Naive B cell (primary cell): ENCODE measurements around the gene IPO9. TPM values are rescaled to one million over a fixed set of nuclear protein-coding genes. Genes with fewer than 3 reads are reported as not detected.
A peak's percentile ranks its signal among the peaks of the same experiment; 100 is the strongest.

Experiments used
- ATAC-seq, 2 donors: fragments of 150-1000 bp; cut with Tn5 transposase; 2 replicates each; pipeline ENCODE4 v1.10.0; 2021; ENCODE audit warnings: low read depth in 2 of 2, mild to moderate bottlenecking in 2 of 2, moderate library complexity in 2 of 2
- DNase-seq: peaks from one replicate; pipeline ENCODE4 v3.0.0; 2022
- H3K27ac Mint-ChIP-seq, 6 donors: one replicate each; pipeline ENCODE4 v1.8.0; 2020 to 2022; ENCODE audit warnings: mild to moderate bottlenecking in 6 of 6, mixed read lengths in 6 of 6, moderate library complexity in 5 of 6, inconsistent platforms in 2 of 6
- H3K27me3 Mint-ChIP-seq, 3 donors: one replicate each; pipeline ENCODE4 v1.8.0; 2021 to 2022; ENCODE audit warnings: mixed read lengths in 3 of 3, mild to moderate bottlenecking in 1 of 3
- H3K36me3 Mint-ChIP-seq, 2 donors: one replicate each; pipeline ENCODE4 v1.8.0; 2020 to 2022; ENCODE audit warnings: mixed read lengths in 2 of 2, inconsistent platforms in 1 of 2, mild to moderate bottlenecking in 1 of 2
- H3K4me1 Mint-ChIP-seq, 3 donors: one replicate each; pipeline ENCODE4 v1.8.0; 2020 to 2022; ENCODE audit warnings: mixed read lengths in 3 of 3, inconsistent platforms in 1 of 3, mild to moderate bottlenecking in 1 of 3, moderate library complexity in 1 of 3
- H3K4me3 Mint-ChIP-seq, 8 donors: one replicate each; pipeline ENCODE4 v1.8.0; 2020 to 2022; ENCODE audit warnings: mild to moderate bottlenecking in 8 of 8, mixed read lengths in 8 of 8, moderate library complexity in 8 of 8, inconsistent platforms in 2 of 8
- H3K9me3 Mint-ChIP-seq, 7 donors: one replicate each; pipeline ENCODE4 v1.8.0; 2020 to 2022; ENCODE audit warnings: mixed read lengths in 7 of 7, mild to moderate bottlenecking in 5 of 7, inconsistent platforms in 2 of 7, moderate library complexity in 1 of 7
- polyA plus RNA-seq, 6 donors: library from polyadenylated mRNA; unstranded; fragments of 300-500 nt; fragmentation: Illumina TruSeq; gene quantifications; one replicate each; pipeline ENCODE4 v1.2.3, GENCODE V29; 2021; ENCODE audit warnings: low read depth in 6 of 6

Gene IPO9
- polyA plus RNA-seq, 6 donors from 2014 or later, result 13.6 to 30.0 (median 18.0) TPM

GRCh38 chr1:201791779-201792173 is 37.2 kb upstream of the IPO9 start:
- peaks cover 0 to 7% (median 0%) of the 10 kb centered on the region in 3 donors for H3K4me1 Mint-ChIP-seq
- peaks cover 0 to 7% of the 10 kb centered on the region in 2 donors for H3K36me3 Mint-ChIP-seq
- no peak overlapping the region for H3K4me3 Mint-ChIP-seq
- peak overlapping the region in 1 of 6 donors; percentile 12 for H3K27ac Mint-ChIP-seq
- DNase-seq (peak; percentile 2), ATAC-seq (no peak)
- no peaks in the 10 kb centered on the region for H3K27me3 Mint-ChIP-seq
- H3K9me3 Mint-ChIP-seq, result no peaks in the 10 kb centered on the region

DNA sequence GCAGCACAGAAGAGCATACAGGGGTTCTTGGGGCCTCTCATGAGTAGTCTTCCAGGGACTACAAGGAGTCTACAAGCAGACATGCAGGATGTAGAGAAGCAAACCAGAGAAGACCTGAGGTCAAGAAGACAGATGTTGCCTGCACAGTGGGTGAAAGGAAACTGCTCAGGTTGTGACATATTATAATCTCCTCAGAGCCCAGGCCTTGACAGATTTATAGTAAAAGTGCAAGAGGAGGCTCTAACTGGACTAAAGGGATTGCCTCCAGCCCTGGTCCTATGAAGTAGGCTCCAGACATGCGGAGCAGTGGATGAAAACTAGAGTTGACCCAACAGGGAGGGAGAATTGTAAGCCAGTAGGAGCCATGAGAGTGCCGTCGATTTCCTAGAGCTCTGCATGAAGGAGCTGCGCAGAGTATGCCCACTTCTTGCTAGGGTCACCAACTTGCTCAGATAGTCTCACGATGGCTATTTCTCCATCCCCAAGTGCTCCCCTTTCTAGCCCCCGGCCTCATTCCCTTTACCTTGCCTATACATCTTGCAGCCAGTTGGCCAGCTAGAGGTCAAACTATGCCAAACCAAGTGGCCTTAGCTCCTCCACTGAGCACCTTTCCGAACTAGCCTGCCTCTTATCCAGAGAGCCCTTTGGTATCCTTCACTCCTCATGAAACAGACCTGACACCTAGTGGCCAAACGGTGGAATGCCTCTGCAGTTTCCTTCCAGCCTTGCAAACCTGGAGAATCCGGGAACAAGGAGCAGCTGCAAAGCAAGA is 36.2 kb upstream of the IPO9 start:
- Mint-ChIP-seq H3K36me3 (peaks cover 0 to 7% of the 10 kb centered on the region in 2 donors), H3K9me3 (no peaks in the 10 kb centered on the region), H3K27ac (no peak overlapping the region), H3K27me3 (no peaks in the 10 kb centered on the region), H3K4me1 (peaks cover 0 to 7% (median 0%) of the 10 kb centered on the region in 3 donors), H3K4me3 (no peak overlapping the region)
- ATAC-seq, result peak; percentile 41 to 65
- DNase-seq, result peak; percentile 42

- H3K36me3 Mint-ChIP-seq, result peaks cover 0 to 5% of the 10 kb centered on the region in 2 donors
- no peaks in the 10 kb centered on the region for H3K27me3 Mint-ChIP-seq
- DNase-seq, result no peak
- H3K9me3 Mint-ChIP-seq, result no peaks in the 10 kb centered on the region
- no peak overlapping the region for H3K27ac Mint-ChIP-seq
- H3K4me1 Mint-ChIP-seq, result peaks cover 0 to 7% (median 0%) of the 10 kb centered on the region in 3 donors
- ATAC-seq, result no peak
- H3K4me3 Mint-ChIP-seq, result no peak overlapping the region
These were observed 35.5 kb upstream of the IPO9 start for GRCh38 chr1:201793306-201793925.

- DNase-seq, result no peak
- Mint-ChIP-seq H3K27ac (no peak overlapping the region), H3K27me3 (no peaks in the 10 kb centered on the region), H3K36me3 (no peaks in the 10 kb centered on the region), H3K4me1 (peaks cover 0 to 7% (median 0%) of the 10 kb centered on the region in 3 donors), H3K9me3 (no peaks in the 10 kb centered on the region), H3K4me3 (no peak overlapping the region)
- ATAC-seq, result no peak
These were observed 33.9 kb upstream of the IPO9 start for GRCh38 chr1:201795066-201795465.

DNA sequence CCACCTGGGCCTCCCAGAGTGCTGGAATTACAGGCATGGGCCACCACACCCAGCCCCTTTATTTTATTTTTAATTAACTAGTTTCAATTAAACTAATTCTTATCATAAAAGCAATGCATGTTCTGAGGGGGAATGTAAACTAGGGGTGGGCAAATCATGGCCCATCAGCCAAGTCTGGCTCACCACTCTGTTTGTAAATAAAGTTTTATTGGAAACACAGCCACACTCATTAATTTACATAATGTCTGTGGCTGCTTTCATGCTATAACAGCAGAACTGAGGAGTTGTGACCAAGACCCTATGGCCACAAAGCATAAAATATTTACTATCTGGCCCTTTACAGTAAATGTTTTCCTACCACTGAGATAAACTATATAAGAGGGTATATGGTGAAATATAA is 28.7 kb upstream of the IPO9 start:
- ATAC-seq, result no peak
- Mint-ChIP-seq H3K36me3 (no peaks in the 10 kb centered on the region), H3K27ac (no peak overlapping the region), H3K9me3 (no peaks in the 10 kb centered on the region), H3K27me3 (no peaks in the 10 kb centered on the region), H3K4me1 (no peaks in the 10 kb centered on the region), H3K4me3 (no peak overlapping the region)
- DNase-seq, result no peak

DNA sequence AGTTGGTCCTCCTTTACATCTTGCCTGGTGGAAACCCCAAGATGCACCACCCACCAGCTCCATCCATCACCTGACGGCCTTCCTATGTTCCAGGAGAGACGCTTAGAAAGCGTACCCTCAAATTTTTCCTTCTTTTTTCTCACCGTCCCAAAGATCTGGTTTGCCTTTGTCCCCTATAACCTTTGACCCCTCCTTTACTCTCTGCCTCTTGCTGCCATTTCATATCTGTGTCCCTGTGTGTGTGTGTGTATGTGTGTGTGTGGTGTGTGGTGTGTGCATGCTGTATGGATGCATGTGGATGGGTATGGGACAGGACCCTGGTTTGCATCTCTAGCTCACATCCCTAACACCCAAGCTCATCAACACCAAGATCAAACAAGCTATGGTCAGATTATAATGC is 22.2 kb upstream of the IPO9 start:
- ATAC-seq, result no peak
- Mint-ChIP-seq H3K4me1 (no peaks in the 10 kb centered on the region), H3K27me3 (no peaks in the 10 kb centered on the region), H3K4me3 (no peak overlapping the region), H3K36me3 (peaks cover 8 to 22% of the 10 kb centered on the region in 2 donors), H3K9me3 (no peaks in the 10 kb centered on the region), H3K27ac (no peak overlapping the region)
- no peak for DNase-seq

DNA sequence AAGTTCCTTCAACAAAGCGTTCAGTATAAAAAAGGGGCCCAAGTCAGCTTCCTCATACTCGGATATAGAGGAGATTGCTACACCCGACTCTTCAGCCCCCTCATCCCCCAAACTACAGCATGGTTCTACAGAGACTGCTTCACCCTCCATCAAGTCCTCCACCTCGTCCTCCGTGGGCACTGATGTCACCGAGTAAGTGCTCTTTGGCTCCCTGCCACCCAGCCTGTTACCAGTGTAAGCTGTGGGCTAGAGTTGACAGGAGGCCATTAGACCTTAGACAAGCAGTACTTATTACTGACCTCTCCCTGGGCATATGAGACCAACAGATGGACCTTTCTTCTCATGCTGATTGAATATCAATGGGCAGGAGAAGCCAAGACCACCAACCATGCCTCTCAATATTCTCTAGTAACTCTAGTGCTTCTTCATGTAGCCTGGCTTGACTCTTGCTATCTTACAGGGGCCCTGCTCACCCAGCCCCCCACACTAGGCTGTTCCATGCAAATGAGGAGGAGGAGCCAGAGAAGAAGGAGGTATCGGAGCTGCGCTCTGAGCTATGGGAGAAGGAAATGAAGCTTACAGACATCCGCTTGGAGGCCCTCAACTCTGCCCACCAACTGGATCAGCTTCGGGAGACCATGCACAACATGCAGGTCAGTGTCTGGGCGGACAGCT is 20.9 kb upstream of the IPO9 start:
- no peaks in the 10 kb centered on the region for H3K9me3 Mint-ChIP-seq
- H3K36me3 Mint-ChIP-seq, result peaks cover 8 to 22% of the 10 kb centered on the region in 2 donors
- H3K4me1 Mint-ChIP-seq, result no peaks in the 10 kb centered on the region
- DNase-seq, result no peak
- no peaks in the 10 kb centered on the region for H3K27me3 Mint-ChIP-seq
- no peak for ATAC-seq
- H3K27ac Mint-ChIP-seq, result peak overlapping the region in 1 of 6 donors; percentile 7
- H3K4me3 Mint-ChIP-seq, result no peak overlapping the region

- no peaks in the 10 kb centered on the region for H3K27me3 Mint-ChIP-seq
- H3K4me3 Mint-ChIP-seq, result no peak overlapping the region
- ATAC-seq (no peak), DNase-seq (no peak)
- H3K36me3 Mint-ChIP-seq, result peaks cover 8 to 22% of the 10 kb centered on the region in 2 donors
- no peak overlapping the region for H3K27ac Mint-ChIP-seq
- no peaks in the 10 kb centered on the region for H3K9me3 Mint-ChIP-seq
- no peaks in the 10 kb centered on the region for H3K4me1 Mint-ChIP-seq
These were observed 20.3 kb upstream of the IPO9 start for GRCh38 chr1:201808633-201808990.

- H3K27ac Mint-ChIP-seq, result no peak overlapping the region
These were observed 19.1 kb upstream of the IPO9 start for GRCh38 chr1:201809876-201810275.

DNA sequence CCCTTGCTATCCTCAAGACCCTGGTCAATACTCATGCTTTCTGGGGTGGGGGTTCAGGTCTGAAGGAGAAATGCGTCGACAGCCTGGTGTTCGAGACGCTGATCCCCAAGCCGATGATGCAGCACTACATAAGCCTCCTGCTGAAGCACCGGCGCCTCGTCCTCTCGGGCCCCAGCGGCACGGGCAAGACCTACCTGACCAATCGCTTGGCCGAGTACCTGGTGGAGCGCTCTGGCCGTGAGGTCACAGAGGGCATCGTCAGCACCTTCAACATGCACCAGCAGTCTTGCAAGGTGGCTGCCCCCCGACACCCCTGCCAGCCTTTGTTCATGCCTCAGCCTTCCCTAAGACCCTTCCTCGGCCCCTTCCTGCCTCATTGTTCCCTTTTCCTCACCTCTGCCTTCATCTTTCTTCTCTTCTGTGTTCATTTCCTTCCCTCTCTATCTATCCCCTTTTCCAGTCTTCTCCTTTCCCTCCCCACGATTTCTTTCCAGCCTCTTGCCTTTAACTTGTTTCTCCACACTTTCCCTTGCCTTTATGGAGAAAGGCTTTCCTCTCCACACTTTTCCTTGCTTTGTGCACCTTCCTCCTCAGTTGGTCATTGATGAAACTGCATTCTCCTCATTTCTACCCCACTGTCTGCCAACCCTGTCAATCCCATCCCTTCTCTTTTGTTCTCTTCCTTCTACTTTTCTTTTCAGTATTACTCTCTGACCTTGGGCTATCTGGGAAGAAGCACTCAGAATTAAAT is 18.3 kb upstream of the IPO9 start:
- H3K27me3 Mint-ChIP-seq, result no peaks in the 10 kb centered on the region
- no peaks in the 10 kb centered on the region for H3K9me3 Mint-ChIP-seq
- H3K4me1 Mint-ChIP-seq, result no peaks in the 10 kb centered on the region
- H3K4me3 Mint-ChIP-seq, result no peak overlapping the region
- peak overlapping the region in 1 of 6 donors; percentile 2 for H3K27ac Mint-ChIP-seq
- no peak for DNase-seq
- ATAC-seq, result no peak
- peaks cover 8 to 22% of the 10 kb centered on the region in 2 donors for H3K36me3 Mint-ChIP-seq

More at GRCh38 chr1:201809876-201810275, 19.1 kb upstream of the IPO9 start:
- H3K4me3 Mint-ChIP-seq, result no peak overlapping the region
- ATAC-seq (no peak), DNase-seq (no peak)
- H3K27me3 Mint-ChIP-seq, result no peaks in the 10 kb centered on the region
- H3K9me3 Mint-ChIP-seq, result no peaks in the 10 kb centered on the region
- H3K36me3 Mint-ChIP-seq, result peaks cover 8 to 22% of the 10 kb centered on the region in 2 donors
- H3K4me1 Mint-ChIP-seq, result no peaks in the 10 kb centered on the region

- no peak for DNase-seq
- Mint-ChIP-seq H3K9me3 (no peaks in the 10 kb centered on the region), H3K27ac (no peak overlapping the region), H3K4me3 (no peak overlapping the region), H3K27me3 (no peaks in the 10 kb centered on the region), H3K36me3 (peaks cover 9 to 24% of the 10 kb centered on the region in 2 donors), H3K4me1 (no peaks in the 10 kb centered on the region)
- no peak for ATAC-seq
These were observed 15.7 kb upstream of the IPO9 start for GRCh38 chr1:201813226-201813625.

- Mint-ChIP-seq H3K36me3 (peaks cover 7 to 10% of the 10 kb centered on the region in 2 donors), H3K4me3 (no peak overlapping the region), H3K4me1 (no peaks in the 10 kb centered on the region), H3K27me3 (no peaks in the 10 kb centered on the region), H3K9me3 (no peaks in the 10 kb centered on the region), H3K27ac (no peak overlapping the region)
- DNase-seq (no peak), ATAC-seq (no peak)
These were observed 12.6 kb upstream of the IPO9 start for GRCh38 chr1:201816309-201816854.
